GM10248 (cell line): ENCODE data around the gene TMEM201.

Source experiments
- CTCF ChIA-PET: fragments of 300-600 bp; sonication (Branson Sonifier 250); formaldehyde crosslinking; extraction: SDS; loops from one replicate; lab custom pipeline; 2021; ENCODE audit warnings: antibody characterized with exemption; lab: Yijun Ruan, JAX
- POLR2A ChIA-PET: fragments of 350-650 bp; sonication (Branson Sonifier 250); formaldehyde crosslinking; extraction: SDS; loops from one replicate; lab custom pipeline; 2020; ENCODE audit warnings: antibody characterized with exemption; lab: Yijun Ruan, JAX
- DNase-seq: peaks from one replicate; pipeline ENCODE4 v3.0.0; 2012; ENCODE audit errors: extremely low spot score
- CTCF ChIP-seq: IDR thresholded peaks from 2 replicates; pipeline ENCODE4 v1.5.1; 2012; ENCODE audit warnings: mild to moderate bottlenecking, low read depth; ENCODE audit errors: extremely low read depth, missing control alignments, control extremely low read depth

The TMEM201 gene

GRCh38 chr1:9606458-9606857 is 17.7 kb downstream of the TMEM201 start:
- no peak for TF ChIP-seq CTCF
- CTCF ChIA-PET, result interaction anchor here (1.3 to 4.0 kb wide), 2 partner anchors 10 to 15 kb away, joined by 3 to 15 read pairs; no protein-coding TSS in a partner anchor

GRCh38 chr1:9606948-9607347 is 18.2 kb downstream of the TMEM201 start:
- ChIA-PET CTCF (interaction anchor here (1.2 to 4.0 kb wide), 2 partner anchors 9 to 17 kb away, joined by 4 to 15 read pairs; no protein-coding TSS in a partner anchor), POLR2A (no interaction called here)
- TF ChIP-seq CTCF, result no peak
- DNase-seq, result no peak

More at GRCh38 chr1:9606458-9606857, 17.7 kb downstream of the TMEM201 start:
- POLR2A ChIA-PET, result no interaction called here
- DNase-seq, result no peak

- TF ChIP-seq CTCF, result no peak
- POLR2A ChIA-PET, result no interaction called here
- no peak for DNase-seq
- CTCF ChIA-PET, result interaction anchor here (1.2 to 4.0 kb wide), 2 partner anchors 9 to 18 kb away, joined by 4 to 15 read pairs; no protein-coding TSS in a partner anchor
Measured at GRCh38 chr1:9607352-9607751, 18.6 kb downstream of the TMEM201 start.

GRCh38 chr1:9609998-9610397 is 21.3 kb downstream of the TMEM201 start:
- CTCF ChIA-PET, result interaction anchor here (1.0 kb wide), 1 partner anchor 26 kb away, joined by 4 read pairs; no protein-coding TSS in a partner anchor
- POLR2A ChIA-PET, result no interaction called here
- TF ChIP-seq CTCF, result no peak
- DNase-seq, result no peak

- DNase-seq, result no peak
- no peak for TF ChIP-seq CTCF
- ChIA-PET CTCF (interaction anchor here (1.0 kb wide), 1 partner anchor 25 kb away, joined by 4 read pairs; no protein-coding TSS in a partner anchor), POLR2A (no interaction called here)
Measured at GRCh38 chr1:9610548-9610947, 21.8 kb downstream of the TMEM201 start.

- DNase-seq, result no peak
- POLR2A ChIA-PET, result no interaction called here
- CTCF ChIA-PET, result interaction anchor here (2.3 kb wide), 1 partner anchor 15 kb away, joined by 12 read pairs; no protein-coding TSS in a partner anchor
- TF ChIP-seq CTCF, result no peak
Measured at GRCh38 chr1:9611716-9612115, 23.0 kb downstream of the TMEM201 start.
